Endodermal cell (in vitro differentiated cells): Measurements from ENCODE around the gene PIK3CD. TPM values are rescaled to one million over a fixed set of nuclear protein-coding genes. Genes with fewer than 3 reads are reported as not detected.

Source experiments
- DNase-seq: peaks from one replicate; pipeline ENCODE4 v3.0.0-alpha.2; 2017
- H3K27ac ChIP-seq: 2 replicates; pipeline ENCODE4 v1.5.1; 2013; ENCODE audit warnings: mild to moderate bottlenecking, low read depth, low read length, moderate library complexity
- H3K27me3 ChIP-seq: 2 replicates; pipeline ENCODE4 v1.6.1; 2013; ENCODE audit warnings: mild to moderate bottlenecking, low read length, moderate library complexity; ENCODE audit not compliant: insufficient read depth, control insufficient read depth, poor library complexity, severe bottlenecking
- H3K36me3 ChIP-seq: 2 replicates; pipeline ENCODE4 v1.7.0; 2013; ENCODE audit warnings: mild to moderate bottlenecking, low read length, moderate library complexity; ENCODE audit not compliant: control insufficient read depth, insufficient read depth
- H3K4me1 ChIP-seq: one replicate; pipeline ENCODE4 v1.7.0; 2013; ENCODE audit warnings: low read length; ENCODE audit not compliant: control insufficient read depth, insufficient read depth
- H3K4me3 ChIP-seq: 2 replicates; pipeline ENCODE4 v1.5.1; 2013; ENCODE audit warnings: mild to moderate bottlenecking, low read length, moderate library complexity
- H3K9ac ChIP-seq: 2 replicates; pipeline ENCODE4 v1.6.1; 2013; ENCODE audit warnings: mild to moderate bottlenecking, low read length, moderate library complexity; ENCODE audit not compliant: poor library complexity, severe bottlenecking; ENCODE audit errors: extremely low read depth
- H3K9me3 ChIP-seq: 2 replicates; pipeline ENCODE4 v1.6.1; 2013; ENCODE audit warnings: mild to moderate bottlenecking, low read length, moderate library complexity; ENCODE audit not compliant: control insufficient read depth
- H3K27ac Mint-ChIP-seq: 2 replicates; pipeline ENCODE4 v1.8.0; 2020; ENCODE audit warnings: mixed read lengths
- H3K27me3 Mint-ChIP-seq: 2 replicates; pipeline ENCODE4 v1.8.0; 2021; ENCODE audit warnings: mild to moderate bottlenecking, mixed read lengths; ENCODE audit not compliant: insufficient read depth
- H3K36me3 Mint-ChIP-seq: 2 replicates; pipeline ENCODE4 v1.8.0; 2020; ENCODE audit warnings: low read depth, mixed read lengths
- H3K4me1 Mint-ChIP-seq: 2 replicates; pipeline ENCODE4 v1.8.0; 2020; ENCODE audit warnings: mixed read lengths
- H3K4me3 Mint-ChIP-seq: 2 replicates; pipeline ENCODE4 v1.8.0; 2020; ENCODE audit warnings: mild to moderate bottlenecking, moderate library complexity, mixed read lengths
- H3K9me3 Mint-ChIP-seq: 2 replicates; pipeline ENCODE4 v1.8.0; 2020; ENCODE audit warnings: mild to moderate bottlenecking, mixed read lengths
- CTCF ChIP-seq: fragments of 200-600 bp; sonication (generic); conservative IDR thresholded peaks from 2 replicates; pipeline ENCODE4 v1.5.0; 2021; ENCODE audit warnings: antibody characterized with exemption, mild to moderate bottlenecking
- WGBS, 2 experiments: methylation state at CpG; one replicate each; pipeline versions ENCODE4 v1.1.5 to v1.1.7; 2013; ENCODE audit warnings: missing lambda C conversion rate in 2 of 2, mixed read lengths in 1 of 2; ENCODE audit not compliant: insufficient coverage in 1 of 2, insufficient read length in 1 of 2; 5-methylcytosine and 5-hydroxymethylcytosine counted together
- total RNA-seq, 2 donors: library from RNA; stranded (reverse); fragmentation: NEBNext Ultra II Directional in 1 of 2; extraction: Animal tissue kit (Norgen Biotek cat#: 25700) in 1 of 2; gene quantifications; 2 replicates in 1 of 2; 3 replicates in 1 of 2; pipeline ENCODE4 v1.2.1, GENCODE V29; 2021

Gene PIK3CD
- total RNA-seq, 2 donors from 2014 or later: 13.9 to 14.2 TPM

DNA sequence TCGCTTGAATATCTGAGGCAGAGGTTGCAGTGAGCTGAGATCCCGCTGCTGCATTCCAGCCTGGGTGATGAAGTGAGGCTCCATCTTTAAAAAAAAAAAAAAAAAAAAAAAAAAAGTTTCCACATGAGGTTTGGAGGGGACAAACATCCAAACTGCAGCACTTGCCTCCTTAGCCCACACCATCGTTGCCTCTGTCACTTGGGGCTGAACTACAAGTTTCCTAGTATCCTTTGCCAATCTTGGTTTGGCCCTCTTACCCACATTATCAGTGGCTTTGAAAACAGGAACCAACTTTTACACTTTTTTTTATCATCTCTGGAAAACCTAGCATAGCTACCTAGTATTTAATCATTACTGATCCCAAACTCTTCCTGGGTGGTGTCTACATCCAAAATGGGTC lies 113.0 kb downstream of the PIK3CD start:
- Histone ChIP-seq H3K4me1 (no peaks in the 10 kb centered on the region), H3K9me3 (no peaks in the 10 kb centered on the region), H3K27ac (no peak overlapping the region), H3K36me3 (peaks cover 9% of the 10 kb centered on the region), H3K27me3 (no peaks in the 10 kb centered on the region), H3K4me3 (no peak overlapping the region), H3K9ac (no peak overlapping the region)
- Mint-ChIP-seq H3K27me3 (no peaks in the 10 kb centered on the region), H3K4me3 (no peak overlapping the region), H3K4me1 (peaks cover 3% of the 10 kb centered on the region), H3K27ac (no peak overlapping the region), H3K36me3 (peaks cover 33% of the 10 kb centered on the region), H3K9me3 (no peaks in the 10 kb centered on the region)
- 92% methylated on average over 3 of the region's 3 CpGs; no CpG with 5 or more reads in 1 of the 2 experiments for WGBS, 2 experiments
- no peak for TF ChIP-seq CTCF
- DNase-seq: no peak

- peaks cover 13% of the 10 kb centered on the region for H3K36me3 ChIP-seq
- H3K27ac ChIP-seq: peak overlapping the region; percentile 7
- no peaks in the 10 kb centered on the region for H3K4me1 ChIP-seq
- H3K36me3 Mint-ChIP-seq: peaks cover 24% of the 10 kb centered on the region
- no peaks in the 10 kb centered on the region for H3K4me1 Mint-ChIP-seq
- 90 to 96% methylated on average over 12 to 15 of the region's 15 CpGs for WGBS, 2 experiments
- peak overlapping the region; percentile 50 for H3K27ac Mint-ChIP-seq
- H3K9me3 ChIP-seq: no peaks in the 10 kb centered on the region
- no peak for TF ChIP-seq CTCF
- no peak for DNase-seq
- H3K27me3 Mint-ChIP-seq: no peaks in the 10 kb centered on the region
- H3K27me3 ChIP-seq: no peaks in the 10 kb centered on the region
- no peak overlapping the region for H3K4me3 Mint-ChIP-seq
- no peak overlapping the region for H3K9ac ChIP-seq
- H3K4me3 ChIP-seq: no peak overlapping the region
- H3K9me3 Mint-ChIP-seq: no peaks in the 10 kb centered on the region
Measured at GRCh38 chr1:9766759-9767442, 115.4 kb downstream of the PIK3CD start.

DNA sequence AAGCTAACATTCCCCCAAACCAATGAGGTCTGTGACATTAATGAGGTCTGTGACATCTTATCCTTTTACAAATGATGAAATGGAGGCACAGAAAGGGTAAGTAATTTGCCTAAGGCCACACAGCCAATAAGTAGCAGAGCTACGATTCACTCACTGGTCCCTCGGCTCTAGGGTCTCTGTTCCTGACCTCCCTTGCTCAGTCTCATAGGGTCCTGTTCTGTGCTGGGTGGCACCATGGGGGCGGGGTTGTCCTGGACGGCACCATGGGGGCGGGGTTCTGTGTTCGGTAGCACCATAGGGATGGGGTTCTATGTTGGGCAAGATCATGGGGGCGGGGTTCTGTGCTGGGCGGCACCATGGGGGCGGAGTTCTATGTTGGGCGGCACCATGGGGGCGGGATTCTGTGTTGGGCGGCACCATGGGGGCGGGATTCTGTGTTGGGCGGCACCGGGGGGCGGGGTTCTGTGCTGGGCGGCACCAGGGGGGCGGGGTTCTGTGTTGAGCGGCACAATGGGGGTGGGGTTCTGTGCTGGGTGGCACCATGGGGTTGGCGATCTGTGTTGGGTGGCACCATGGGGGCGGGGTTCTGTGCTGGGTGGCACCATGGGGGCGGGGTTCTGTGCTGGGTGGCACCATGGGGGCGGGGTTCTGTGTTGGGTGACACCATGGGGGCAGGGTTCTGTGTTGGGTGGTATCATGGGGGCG lies 116.6 kb downstream of the PIK3CD start:
- no peak for TF ChIP-seq CTCF
- peaks cover 29% of the 10 kb centered on the region for H3K36me3 Mint-ChIP-seq
- Histone ChIP-seq H3K36me3 (peaks cover 23% of the 10 kb centered on the region), H3K9me3 (no peaks in the 10 kb centered on the region), H3K27me3 (no peaks in the 10 kb centered on the region), H3K9ac (no peak overlapping the region), H3K4me1 (no peaks in the 10 kb centered on the region), H3K4me3 (no peak overlapping the region), H3K27ac (no peak overlapping the region)
- peak; percentile 65 for DNase-seq
- no peaks in the 10 kb centered on the region for H3K27me3 Mint-ChIP-seq
- H3K4me3 Mint-ChIP-seq: no peak overlapping the region
- 94 to 98% methylated on average over 2 to 21 of the region's 24 CpGs for WGBS, 2 experiments
- no peak overlapping the region for H3K27ac Mint-ChIP-seq
- no peaks in the 10 kb centered on the region for H3K4me1 Mint-ChIP-seq
- no peaks in the 10 kb centered on the region for H3K9me3 Mint-ChIP-seq
